Vagina (tissue), 2 donors: ENCODE results near the gene F10.

Source experiments
- POLR2A ChIP-seq, 2 donors: fragments of 450-650 bp; IDR thresholded peaks; one replicate each; pipeline ENCODE4 v1.6.1; 2017; ENCODE audit warnings: antibody characterized with exemption in 2 of 2, mild to moderate bottlenecking in 2 of 2, moderate library complexity in 2 of 2
- POLR2AphosphoS5 ChIP-seq, 2 donors: sonication (generic); formaldehyde crosslinking; IDR thresholded peaks; one replicate each; pipeline ENCODE4 v1.9.0; 2017; ENCODE audit warnings: antibody characterized with exemption in 2 of 2, mild to moderate bottlenecking in 2 of 2, low read depth in 1 of 2; ENCODE audit not compliant: insufficient read depth in 1 of 2
- TF ChIP-seq, protein P1 (sequence below), 3 experiments: fragments of 450-650 bp in 2 of 3; fragments of 200-600 bp in 1 of 3; sonication (generic) in 1 of 3; IDR thresholded peaks; one replicate each; pipeline ENCODE4 v1.5.1; 2017 to 2019; ENCODE audit warnings: antibody characterized with exemption in 3 of 3, mild to moderate bottlenecking in 2 of 3, moderate library complexity in 2 of 3

DNA sequence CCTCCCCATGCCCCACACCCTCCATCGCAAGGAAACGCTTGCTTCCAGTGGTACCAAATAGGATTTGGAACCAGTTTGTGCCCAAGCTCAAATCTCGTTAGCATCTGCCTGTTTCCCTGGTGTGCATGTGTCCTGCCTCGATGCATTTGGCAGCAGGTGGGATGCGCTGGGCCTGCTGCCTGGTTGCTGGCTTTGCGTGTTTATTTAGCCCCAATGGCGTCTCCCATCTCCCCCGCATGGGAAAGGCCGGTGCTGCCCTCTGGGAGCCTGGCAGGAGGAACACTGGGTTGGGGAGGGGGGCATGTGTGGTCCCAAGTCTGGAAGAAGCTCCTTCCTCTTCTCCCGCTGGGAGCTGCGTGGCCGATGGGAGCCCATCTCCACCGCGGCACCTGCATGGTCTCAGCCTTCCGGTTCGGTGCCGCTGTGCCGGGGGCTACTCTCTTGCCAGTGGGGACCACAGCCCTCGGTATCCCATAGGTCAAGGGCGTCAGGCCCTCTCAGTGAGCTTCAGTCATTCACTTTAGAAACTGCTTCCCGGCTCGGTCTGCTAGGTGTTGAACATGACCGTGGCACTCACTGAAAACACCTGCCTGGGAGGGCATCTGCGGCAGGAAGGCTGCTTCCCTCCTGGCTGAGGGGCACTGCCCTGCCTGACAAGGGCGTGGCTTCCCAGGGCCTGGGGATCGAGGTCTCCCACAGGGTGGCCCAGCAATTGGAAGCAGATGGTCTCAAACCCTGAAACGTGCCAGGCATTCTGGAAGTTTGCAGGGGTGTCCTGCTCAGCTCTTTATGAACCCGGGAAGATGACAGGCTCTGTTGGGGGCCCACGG lies 28.8 kb upstream of the F10 start:
- TF ChIP-seq POLR2A (IDR thresholded peaks at IDR 0.05) (no peak), POLR2AphosphoS5 (IDR thresholded peaks at IDR 0.05; ENCODE audit: insufficient read depth in 1 of 2, low read depth in 1 of 2) (no peak)
- TF ChIP-seq, protein P1, sequence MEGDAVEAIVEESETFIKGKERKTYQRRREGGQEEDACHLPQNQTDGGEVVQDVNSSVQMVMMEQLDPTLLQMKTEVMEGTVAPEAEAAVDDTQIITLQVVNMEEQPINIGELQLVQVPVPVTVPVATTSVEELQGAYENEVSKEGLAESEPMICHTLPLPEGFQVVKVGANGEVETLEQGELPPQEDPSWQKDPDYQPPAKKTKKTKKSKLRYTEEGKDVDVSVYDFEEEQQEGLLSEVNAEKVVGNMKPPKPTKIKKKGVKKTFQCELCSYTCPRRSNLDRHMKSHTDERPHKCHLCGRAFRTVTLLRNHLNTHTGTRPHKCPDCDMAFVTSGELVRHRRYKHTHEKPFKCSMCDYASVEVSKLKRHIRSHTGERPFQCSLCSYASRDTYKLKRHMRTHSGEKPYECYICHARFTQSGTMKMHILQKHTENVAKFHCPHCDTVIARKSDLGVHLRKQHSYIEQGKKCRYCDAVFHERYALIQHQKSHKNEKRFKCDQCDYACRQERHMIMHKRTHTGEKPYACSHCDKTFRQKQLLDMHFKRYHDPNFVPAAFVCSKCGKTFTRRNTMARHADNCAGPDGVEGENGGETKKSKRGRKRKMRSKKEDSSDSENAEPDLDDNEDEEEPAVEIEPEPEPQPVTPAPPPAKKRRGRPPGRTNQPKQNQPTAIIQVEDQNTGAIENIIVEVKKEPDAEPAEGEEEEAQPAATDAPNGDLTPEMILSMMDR (IDR thresholded peaks at IDR 0.05), result no peak
